Spleen (tissue), 11 donors: ENCODE data around the gene PTPN7. TPM values are rescaled to one million over a fixed set of nuclear protein-coding genes. Genes with fewer than 3 reads are reported as not detected.
"Not testable (repeated sequence)": the region's sequence is repeated elsewhere in the genome, so short reads cannot be mapped to it uniquely, and the experiment has no call there.

ENCODE experiments used
- DNase-seq: peaks from one replicate; pipeline ENCODE4 v3.0.0-alpha.2; 2020
- H3K27ac ChIP-seq, 8 donors: fragments of 200-600 bp; sonication (generic) in 7 of 8; 1 replicate in 4 of 8; 2 replicates in 4 of 8; pipeline versions ENCODE4 v1.5.0 to v1.8.0; 2016 to 2021; ENCODE audit warnings: inconsistent platforms in 4 of 8, mild to moderate bottlenecking in 4 of 8, moderate library complexity in 1 of 8
- H3K27me3 ChIP-seq, 7 donors: fragments of 200-600 bp; sonication (generic) in 6 of 7; replicated peaks in 1 of 7; 1 replicate in 4 of 7; 2 replicates in 3 of 7; pipeline versions ENCODE4 v1.5.0 to v1.8.0; 2016 to 2021; ENCODE audit warnings: inconsistent platforms in 3 of 7, mild to moderate bottlenecking in 1 of 7
- H3K36me3 ChIP-seq, 6 donors: fragments of 200-600 bp; sonication (generic) in 5 of 6; 1 replicate in 4 of 6; 2 replicates in 2 of 6; pipeline versions ENCODE4 v1.5.0 to v1.8.0; 2016 to 2021; ENCODE audit warnings: inconsistent platforms in 2 of 6
- H3K4me1 ChIP-seq, 6 donors: fragments of 200-600 bp; sonication (generic) in 5 of 6; 1 replicate in 3 of 6; 2 replicates in 3 of 6; pipeline versions ENCODE4 v1.5.0 to v1.8.0; 2016 to 2021; ENCODE audit warnings: inconsistent platforms in 3 of 6
- H3K4me3 ChIP-seq, 8 donors: fragments of 200-600 bp; sonication (generic) in 7 of 8; 1 replicate in 4 of 8; 2 replicates in 4 of 8; pipeline versions ENCODE4 v1.5.0 to v1.8.0; 2016 to 2021; ENCODE audit warnings: inconsistent platforms in 4 of 8, mild to moderate bottlenecking in 4 of 8, moderate library complexity in 2 of 8
- H3K9me3 ChIP-seq, 8 donors: fragments of 200-600 bp; sonication (generic) in 7 of 8; 1 replicate in 4 of 8; 2 replicates in 4 of 8; pipeline versions ENCODE4 v1.5.0 to v1.8.0; 2016 to 2021; ENCODE audit warnings: inconsistent platforms in 4 of 8
- POLR2A ChIP-seq, 3 donors: fragments of 450-650 bp; IDR thresholded peaks; one replicate each; pipeline ENCODE4 v1.5.1; 2017; ENCODE audit warnings: antibody characterized with exemption in 3 of 3, mild to moderate bottlenecking in 1 of 3
- POLR2AphosphoS5 ChIP-seq, 3 donors: sonication (generic); formaldehyde crosslinking; IDR thresholded peaks; one replicate each; pipeline ENCODE4 v1.5.1; 2017; ENCODE audit warnings: antibody characterized with exemption in 3 of 3
- WGBS, 5 donors: extraction: QIAGEN DNeasy Blood & Tissue Kit in 3 of 5; methylation state at CpG; one replicate each; pipeline versions ENCODE4 v1.1.5 to v1.1.7; 2013 to 2018; 5-methylcytosine and 5-hydroxymethylcytosine counted together
- intact Hi-C: fragments of 100-400 bp; cut with DNase I; formaldehyde crosslinking; loops from one replicate; pipeline ENCODE4 v1.15.0; 2023; ENCODE audit warnings: low total_unique reads
- polyA plus RNA-seq, 3 donors: library from polyadenylated mRNA; stranded (reverse); fragments of 200-250 nt; gene quantifications; one replicate each; pipeline ENCODE4 v1.2.1, GENCODE V29; 2013
- total RNA-seq, 7 donors: library from RNA; depleted of rRNA in 3 of 7; stranded (reverse); fragments of >200 nt in 3 of 7; fragmentation: NEBNext Ultra II Directional in 4 of 7; extraction: Animal tissue kit (Norgen Biotek cat#: 25700) in 4 of 7; gene quantifications; one replicate each; pipeline versions ENCODE4 v1.1.0 to v1.2.1, GENCODE V29; 2016 to 2021
- TF ChIP-seq, protein P1 (sequence below), 11 experiments: fragments of 200-600 bp in 7 of 11; fragments of 450-650 bp in 4 of 11; sonication (generic) in 4 of 11; IDR thresholded peaks in 8 of 11; conservative IDR thresholded peaks in 3 of 11; 1 replicate in 7 of 11; 2 replicates in 4 of 11; pipeline versions ENCODE4 v1.4.0 to v1.8.0; 2016 to 2021; ENCODE audit warnings: antibody characterized with exemption in 11 of 11, inconsistent platforms in 4 of 11, mild to moderate bottlenecking in 1 of 11
- donor health status: healthy with polysubstance abuse.
- donor health status: DM: no; HTN: no; CAD: no; lungs with moderate emphysema.
- donor health status: DM: no; HTN: no; CAD: no.
- donor health status: Bipolar disorder and iron deficiency.
- donor health status: healthy.
- donor health status: DM: no; HTN: no; CAD: no.
- donor health status: DM: yes; HTN: yes; CAD: no.

PTPN7 gene
- total and polyA plus RNA-seq, 10 donors, result 27.8 to 49.0 (median 40.3) TPM

GRCh38 chr1:202170726-202171125 lies 10.3 kb upstream of the PTPN7 start:
- Histone ChIP-seq H3K36me3 (no peaks in the 10 kb centered on the region), H3K27me3 (no peaks in the 10 kb centered on the region), H3K4me3 (no peak overlapping the region), H3K9me3 (no peaks in the 10 kb centered on the region), H3K4me1 (peaks cover 0 to 18% (median 4%) of the 10 kb centered on the region in 6 donors), H3K27ac (no peak overlapping the region)
- TF ChIP-seq POLR2A (IDR thresholded peaks at IDR 0.05) (no peak), POLR2AphosphoS5 (IDR thresholded peaks at IDR 0.05) (no peak)
- TF ChIP-seq, protein P1, sequence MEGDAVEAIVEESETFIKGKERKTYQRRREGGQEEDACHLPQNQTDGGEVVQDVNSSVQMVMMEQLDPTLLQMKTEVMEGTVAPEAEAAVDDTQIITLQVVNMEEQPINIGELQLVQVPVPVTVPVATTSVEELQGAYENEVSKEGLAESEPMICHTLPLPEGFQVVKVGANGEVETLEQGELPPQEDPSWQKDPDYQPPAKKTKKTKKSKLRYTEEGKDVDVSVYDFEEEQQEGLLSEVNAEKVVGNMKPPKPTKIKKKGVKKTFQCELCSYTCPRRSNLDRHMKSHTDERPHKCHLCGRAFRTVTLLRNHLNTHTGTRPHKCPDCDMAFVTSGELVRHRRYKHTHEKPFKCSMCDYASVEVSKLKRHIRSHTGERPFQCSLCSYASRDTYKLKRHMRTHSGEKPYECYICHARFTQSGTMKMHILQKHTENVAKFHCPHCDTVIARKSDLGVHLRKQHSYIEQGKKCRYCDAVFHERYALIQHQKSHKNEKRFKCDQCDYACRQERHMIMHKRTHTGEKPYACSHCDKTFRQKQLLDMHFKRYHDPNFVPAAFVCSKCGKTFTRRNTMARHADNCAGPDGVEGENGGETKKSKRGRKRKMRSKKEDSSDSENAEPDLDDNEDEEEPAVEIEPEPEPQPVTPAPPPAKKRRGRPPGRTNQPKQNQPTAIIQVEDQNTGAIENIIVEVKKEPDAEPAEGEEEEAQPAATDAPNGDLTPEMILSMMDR (IDR thresholded peaks at IDR 0.05 in 8 of 11, conservative IDR thresholded peaks at IDR 0.05 in 3 of 11), result no peak
- 80 to 91% (median 81%) methylated on average over 6 of the region's 6 CpGs for WGBS, 5 donors
- intact Hi-C loops, result no loop called here
- no peak for DNase-seq

GRCh38 chr1:202168861-202169260 lies 8.5 kb upstream of the PTPN7 start:
- Histone ChIP-seq H3K36me3 (no peaks in the 10 kb centered on the region), H3K4me1 (peaks cover 14 to 37% (median 22%) of the 10 kb centered on the region in 6 donors), H3K27ac (no peak overlapping the region), H3K9me3 (no peaks in the 10 kb centered on the region), H3K27me3 (no peaks in the 10 kb centered on the region), H3K4me3 (no peak overlapping the region)
- 82 to 98% (median 94%) methylated on average over 5 to 7 of the region's 7 CpGs for WGBS, 5 donors
- intact Hi-C loops, result no loop called here
- TF ChIP-seq, protein P1 (IDR thresholded peaks at IDR 0.05 in 8 of 11, conservative IDR thresholded peaks at IDR 0.05 in 3 of 11), result no peak
- no peak for DNase-seq

DNA sequence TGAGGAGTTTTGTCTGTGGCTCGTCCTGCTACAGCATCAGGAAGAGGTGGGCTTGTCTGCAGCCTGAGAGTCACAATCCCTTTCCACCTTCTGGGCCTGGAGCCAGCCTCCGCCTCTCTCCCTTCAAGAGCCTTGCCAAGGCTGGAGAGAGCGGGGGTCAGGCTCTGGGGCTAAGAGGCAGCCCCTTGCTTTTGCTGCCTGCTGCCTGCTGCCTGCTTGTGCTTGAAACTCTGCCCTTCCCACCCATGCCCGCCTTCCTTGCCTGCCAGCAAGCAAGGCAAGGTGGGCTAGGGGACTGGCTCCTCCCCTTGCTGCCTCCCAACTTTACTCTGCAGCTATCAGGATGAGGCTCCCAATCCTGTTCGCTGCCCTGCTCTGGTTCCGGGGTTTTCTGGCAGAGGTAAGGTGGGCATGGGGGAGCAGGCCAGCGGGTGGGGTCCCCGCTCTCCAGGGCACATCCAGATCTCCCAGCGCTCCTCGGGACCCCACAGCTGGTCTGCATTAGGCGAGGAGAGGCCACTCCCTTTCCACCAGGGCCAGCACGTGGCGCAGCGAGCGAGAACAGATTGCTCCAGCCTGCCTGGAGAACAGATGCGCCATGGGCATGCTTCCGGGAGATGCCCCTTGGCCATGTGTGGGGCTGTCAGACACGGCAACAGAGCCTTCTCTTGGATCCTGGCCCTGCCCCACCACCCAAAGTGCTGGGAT lies 7.5 kb upstream of the PTPN7 start:
- Histone ChIP-seq H3K4me3 (no peak overlapping the region), H3K36me3 (no peaks in the 10 kb centered on the region), H3K27me3 (no peaks in the 10 kb centered on the region), H3K27ac (no peak overlapping the region), H3K4me1 (peaks cover 24 to 47% (median 32%) of the 10 kb centered on the region in 6 donors), H3K9me3 (no peaks in the 10 kb centered on the region)
- TF ChIP-seq POLR2AphosphoS5 (IDR thresholded peaks at IDR 0.05), result no peak
- TF ChIP-seq POLR2A (IDR thresholded peaks at IDR 0.05), result no peak
- TF ChIP-seq, protein P1 (IDR thresholded peaks at IDR 0.05 in 8 of 11, conservative IDR thresholded peaks at IDR 0.05 in 3 of 11), result no peak
- DNase-seq, result no peak
- intact Hi-C loops, result no loop called here
- 69 to 77% (median 74%) methylated on average over 12 to 18 of the region's 18 CpGs for WGBS, 5 donors

GRCh38 chr1:202167054-202167453 lies 6.7 kb upstream of the PTPN7 start:
- intact Hi-C loops, H3K4me3 ChIP-seq: not testable (repeated sequence)

More at GRCh38 chr1:202167054-202167453, 6.7 kb upstream of the PTPN7 start:
- H3K4me1 ChIP-seq, result peaks cover 32 to 55% (median 40%) of the 10 kb centered on the region in 6 donors
- not testable (repeated sequence) for H3K27me3 ChIP-seq, H3K36me3 ChIP-seq, DNase-seq, H3K27ac ChIP-seq, H3K9me3 ChIP-seq
- WGBS, 5 donors, result 83 to 95% (median 91%) methylated on average over 13 of the region's 13 CpGs
